Measurements from ENCODE around the gene CD3E. TPM values are rescaled to one million over a fixed set of nuclear protein-coding genes. Genes with fewer than 3 reads are reported as not detected.

CD3E gene
- total and polyA plus RNA-seq, 2 donors (not counting 1 experiment from before 2014, with no cell fraction given) = 1.0 to 1.7 TPM

DNA sequence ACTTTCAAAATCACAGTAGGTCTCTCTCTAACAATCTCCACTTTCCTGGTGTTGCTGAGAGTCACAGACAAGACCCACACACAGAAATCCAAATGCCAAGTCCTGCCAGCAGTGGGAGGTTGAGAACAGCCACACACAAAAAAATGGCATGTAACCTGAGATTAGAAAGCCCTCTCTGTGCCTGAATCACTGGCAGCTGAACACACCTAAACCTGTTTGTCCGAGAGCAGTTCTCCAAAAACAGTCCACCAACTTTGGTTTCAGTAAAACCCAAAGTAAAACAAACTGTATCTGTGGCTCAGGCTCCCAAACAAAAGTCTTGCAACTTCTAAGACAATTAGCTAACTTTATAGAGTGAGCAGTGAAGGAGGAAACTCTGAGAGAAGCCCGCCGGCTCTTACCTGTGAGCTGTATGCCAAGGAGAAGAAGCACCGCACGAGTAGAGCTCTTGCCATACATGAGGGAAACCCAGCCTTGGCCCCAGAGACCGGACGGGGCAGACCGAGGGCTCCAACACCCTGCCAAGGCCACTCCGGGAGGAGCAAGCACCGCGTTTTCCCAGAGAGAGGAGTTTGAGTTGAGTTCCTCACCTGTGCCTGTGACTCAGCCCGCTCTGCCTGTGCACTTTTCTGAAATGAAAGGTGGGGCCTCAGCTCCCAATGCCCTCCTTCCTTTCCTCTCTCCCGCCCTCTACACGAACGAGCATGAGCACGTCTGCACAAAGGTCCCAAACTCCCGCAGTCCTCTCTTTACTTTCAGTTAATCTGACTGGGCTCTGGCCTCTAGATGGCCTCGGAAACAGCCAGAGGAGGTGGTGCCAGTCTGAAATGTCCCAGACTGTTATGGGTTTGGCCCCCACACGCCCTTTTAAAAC is 40.6 kb upstream of the CD3E start, which contains the start of gene MPZL2:
Gene MPZL2 (minus strand): TSS at position 603 of the 874 bp plus-strand sequence. CDS start 144 bp downstream, at position 459.
- no peaks in the 10 kb centered on the region for H4K20me1 ChIP-seq (ENCODE audit: control insufficient read depth, insufficient read depth, low read length, poor library complexity, severe bottlenecking)
- DNase-seq = peak; percentile 27
- CTCF ChIA-PET = interaction anchor here (0.9 to 2.5 kb wide), 5 partner anchors 10 to 92 kb away, joined by 4 to 26 read pairs (median 4); partner anchors contain the start of gene MPZL3
- Mint-ChIP-seq H3K4me1 (peaks cover 10% of the 10 kb centered on the region), H3K27me3 (peaks cover 43% of the 10 kb centered on the region), H3K9me3 (ENCODE audit: insufficient read depth) (no peaks in the 10 kb centered on the region), H3K27ac (no peak within 1 kb of the TSS), H3K4me3 (peak within 1 kb of the TSS; percentile 70)
- WGBS (ENCODE audit: insufficient coverage) = 9% methylated on average over 19 of the region's 19 CpGs
- TF ChIP-seq, protein P1, sequence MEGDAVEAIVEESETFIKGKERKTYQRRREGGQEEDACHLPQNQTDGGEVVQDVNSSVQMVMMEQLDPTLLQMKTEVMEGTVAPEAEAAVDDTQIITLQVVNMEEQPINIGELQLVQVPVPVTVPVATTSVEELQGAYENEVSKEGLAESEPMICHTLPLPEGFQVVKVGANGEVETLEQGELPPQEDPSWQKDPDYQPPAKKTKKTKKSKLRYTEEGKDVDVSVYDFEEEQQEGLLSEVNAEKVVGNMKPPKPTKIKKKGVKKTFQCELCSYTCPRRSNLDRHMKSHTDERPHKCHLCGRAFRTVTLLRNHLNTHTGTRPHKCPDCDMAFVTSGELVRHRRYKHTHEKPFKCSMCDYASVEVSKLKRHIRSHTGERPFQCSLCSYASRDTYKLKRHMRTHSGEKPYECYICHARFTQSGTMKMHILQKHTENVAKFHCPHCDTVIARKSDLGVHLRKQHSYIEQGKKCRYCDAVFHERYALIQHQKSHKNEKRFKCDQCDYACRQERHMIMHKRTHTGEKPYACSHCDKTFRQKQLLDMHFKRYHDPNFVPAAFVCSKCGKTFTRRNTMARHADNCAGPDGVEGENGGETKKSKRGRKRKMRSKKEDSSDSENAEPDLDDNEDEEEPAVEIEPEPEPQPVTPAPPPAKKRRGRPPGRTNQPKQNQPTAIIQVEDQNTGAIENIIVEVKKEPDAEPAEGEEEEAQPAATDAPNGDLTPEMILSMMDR (IDR thresholded peaks at IDR 0.05) = no peak
- TF ChIP-seq EZH2 (IDR thresholded peaks at IDR 0.05; ENCODE audit: borderline replicate concordance, insufficient read depth, low read depth, low read length, poor library complexity, severe bottlenecking) = no peak
- no peaks in the 10 kb centered on the region for H3K79me2 ChIP-seq (ENCODE audit: control insufficient read depth, insufficient read depth, low read length)
- no peak within 1 kb of the TSS for H3K27ac ChIP-seq (ENCODE audit: low read length in 2 of 2)
- intact Hi-C loops (cut with micrococcal nuclease) = no loop called here
- H3K4me3 ChIP-seq (ENCODE audit: control extremely low read depth in 1 of 5, extremely low read depth in 1 of 5, insufficient read depth in 1 of 5, low read depth in 2 of 5, low read length in 4 of 5) = peak within 1 kb of the TSS in 2 of 5 experiments; percentile 5 to 8
- ATAC-seq (ENCODE audit: low read depth) = peak; percentile 74
- H3K4me2 ChIP-seq (replicated peaks; ENCODE audit: low read depth, low read length, poor library complexity, severe bottlenecking) = peak within 1 kb of the TSS; percentile 46
- H3K4me1 ChIP-seq (ENCODE audit: control insufficient read depth in 2 of 2, insufficient read depth in 2 of 2, low read length in 2 of 2) = peaks cover 9 to 11% of the 10 kb centered on the region in 2 donors
- no peak within 1 kb of the TSS for H3K9ac ChIP-seq (ENCODE audit: low read length)
- peaks cover 0 to 2% (median 0%) of the 10 kb centered on the region in 3 donors for H3K9me3 ChIP-seq (ENCODE audit: control extremely low read depth in 1 of 3, control insufficient read depth in 2 of 3, insufficient read depth in 1 of 3, low read length in 2 of 3)
- POLR2A ChIA-PET = interaction anchor here (1.7 kb wide), 1 partner anchor 66 kb away, joined by 4 read pairs; no protein-coding TSS in a partner anchor
- H2AFZ ChIP-seq (ENCODE audit: insufficient read depth, low read depth, low read length, poor library complexity, severe bottlenecking) = peak within 1 kb of the TSS; percentile 46
- H3K36me3 ChIP-seq (replicated peaks in 1 of 2; ENCODE audit: control extremely low read depth in 1 of 2, control insufficient read depth in 1 of 2, extremely low read depth in 1 of 2, insufficient read depth in 2 of 2, low read length in 1 of 2) = no peaks in the 10 kb centered on the region
- peaks cover 0 to 56% (median 44%) of the 10 kb centered on the region in 4 experiments for H3K27me3 ChIP-seq (replicated peaks in 1 of 4; ENCODE audit: control extremely low read depth in 1 of 4, control insufficient read depth in 3 of 4, insufficient read depth in 4 of 4, low read length in 3 of 4)
